ENCODE results near the gene IGSF9. TPM values are rescaled to one million over a fixed set of nuclear protein-coding genes. Genes with fewer than 3 reads are reported as not detected.

Gene IGSF9
- total and polyA plus RNA-seq, 2 of the 4 experiments (the other 2 are of a cell fraction) = 0.05 TPM; not detected in 1

DNA sequence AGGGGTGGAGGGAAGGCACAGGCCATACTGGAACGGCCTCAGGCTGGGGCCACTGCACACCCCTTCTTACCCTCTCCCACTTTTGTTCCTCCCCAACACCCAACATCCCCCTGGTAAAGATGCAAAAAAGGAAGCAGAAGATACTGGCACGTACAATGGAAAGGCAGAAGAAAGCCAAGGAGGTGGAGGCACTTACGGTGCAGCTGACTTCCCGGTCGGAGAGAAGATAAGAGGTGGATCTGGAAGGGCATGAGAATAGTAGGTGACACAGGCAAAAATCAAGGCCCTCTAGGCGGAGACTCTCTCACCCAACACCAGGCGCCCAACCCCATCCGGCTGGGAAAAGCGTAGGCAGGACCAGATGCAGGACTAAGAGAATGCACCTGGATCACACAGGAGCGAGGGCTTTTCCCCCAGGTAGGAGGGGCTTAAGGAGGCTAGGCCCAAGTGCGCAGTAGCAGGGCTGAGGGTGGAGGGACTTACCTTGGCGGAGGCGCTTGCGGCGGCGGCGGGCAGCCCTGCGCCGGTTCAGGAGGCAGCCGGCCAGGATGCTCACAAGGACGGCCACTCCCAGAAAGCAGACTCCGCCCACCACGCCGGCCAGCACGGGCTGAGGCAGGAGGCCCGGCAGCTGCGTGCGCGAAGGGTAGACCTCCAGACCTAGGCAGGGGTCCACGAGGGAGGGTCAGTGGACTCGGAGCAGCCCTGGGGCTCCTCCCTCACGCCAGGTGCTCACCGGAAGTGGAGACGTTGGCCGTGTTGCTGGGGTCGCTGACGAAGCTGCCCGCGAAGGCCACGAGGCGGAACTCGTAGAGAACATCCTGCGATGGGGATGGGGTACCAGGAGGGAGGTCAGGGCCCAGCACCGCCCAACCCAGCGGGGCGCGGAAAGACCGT is 16.0 kb downstream of the IGSF9 start (continued):
- TF ChIP-seq FOS (IDR thresholded peaks at IDR 0.05; ENCODE audit: low read depth, low read length) = no peak
- TF ChIP-seq POLR2A (IDR thresholded peaks at IDR 0.05; ENCODE audit: low read depth, low read length) = no peak
- TF ChIP-seq CEBPB (IDR thresholded peaks at IDR 0.05; ENCODE audit: low read depth, low read length) = no peak

DNA sequence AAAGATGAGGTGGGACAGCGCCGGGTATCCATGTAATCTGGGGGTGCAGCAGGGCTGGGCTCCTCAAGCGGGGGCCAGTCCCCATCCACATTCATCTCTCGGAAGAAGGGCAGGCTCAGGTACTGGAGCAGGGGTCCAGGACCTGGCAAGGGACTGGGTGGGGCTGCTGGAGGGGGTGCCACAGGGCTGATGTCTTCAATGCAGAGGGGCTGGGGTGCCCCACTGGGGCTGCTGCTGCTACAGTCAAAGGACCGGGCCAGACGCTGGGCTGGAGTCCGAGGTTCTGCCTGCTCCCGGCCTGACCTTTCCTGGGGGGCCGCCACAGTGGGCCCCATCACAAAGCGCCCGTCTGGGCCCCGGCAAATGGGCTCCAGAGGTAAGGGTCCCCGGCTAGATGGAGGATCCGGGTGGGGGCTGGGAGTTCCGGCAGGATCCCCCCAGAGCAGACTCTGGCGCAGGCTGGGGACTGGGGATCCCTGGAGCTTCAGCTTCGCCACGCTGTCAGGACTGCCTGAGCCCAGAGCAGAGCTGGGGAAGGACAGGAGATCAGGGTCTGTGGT is 16.8 kb downstream of the IGSF9 start:
- 97% methylated on average over 8 of the region's 18 CpGs; no CpG with 5 or more reads in 1 of the 2 experiments for WGBS, 2 experiments (ENCODE audit: extremely low coverage in 2 of 2, insufficient read length in 1 of 2)
- POLR2A ChIA-PET (ENCODE audit: unreplicated experiment) = no interaction called here
- Histone ChIP-seq H3K9ac (ENCODE audit: low read depth, low read length) (no peak overlapping the region), H3K14ac (replicated peaks; ENCODE audit: low read depth, low read length) (no peak overlapping the region), H3K4me3 (ENCODE audit: insufficient read depth, low read depth, low read length) (no peak overlapping the region), H4K5ac (ENCODE audit: low read depth, low read length) (no peak overlapping the region), H2AK9ac (replicated peaks; ENCODE audit: low read depth, low read length, poor library complexity) (no peak overlapping the region), H3K56ac (ENCODE audit: extremely low read depth, insufficient read depth, low read length) (no peak overlapping the region), H3K4ac (ENCODE audit: low read depth, low read length) (no peak overlapping the region), H3K4me2 (ENCODE audit: low read depth, low read length) (no peak overlapping the region), H3K79me1 (ENCODE audit: low read depth in 1 of 2, low read length in 2 of 2) (peaks cover 0 to 12% of the 10 kb centered on the region in 2 experiments; a peak in 1 of 4 replicates), H2BK5ac (ENCODE audit: low read depth, low read length, poor library complexity, severe bottlenecking) (no peak overlapping the region), H4K91ac (ENCODE audit: insufficient read depth, low read depth, low read length) (no peak overlapping the region), H4K20me1 (ENCODE audit: insufficient read depth, low read length) (peaks cover 4% of the 10 kb centered on the region), H2BK120ac (ENCODE audit: low read depth, low read length) (no peak overlapping the region), H3K18ac (ENCODE audit: low read depth, low read length) (no peak overlapping the region), H2AK5ac (ENCODE audit: low read depth, low read length) (no peak overlapping the region), H4K8ac (ENCODE audit: low read depth in 2 of 2, low read length in 2 of 2) (no peak overlapping the region), H3K9me3 (ENCODE audit: control insufficient read depth, insufficient read depth, low read length) (no peaks in the 10 kb centered on the region), H3K27ac (ENCODE audit: insufficient read depth, low read length) (no peak overlapping the region), H3K4me1 (ENCODE audit: control insufficient read depth, insufficient read depth, low read length) (peaks cover 4% of the 10 kb centered on the region), H3K9me1 (ENCODE audit: insufficient read depth, low read length) (0 out of 2 replicates have a peak, but pooled peaks cover 3% of the 10 kb centered on the region), H2AFZ (replicated peaks; ENCODE audit: low read length, poor library complexity) (no peak overlapping the region), H2BK15ac (ENCODE audit: low read depth, low read length) (no peak overlapping the region), H3K27me3 (ENCODE audit: control insufficient read depth, insufficient read depth, low read length) (peaks cover 2% of the 10 kb centered on the region; the same call in 1 of the 2 replicates), H3K23ac (ENCODE audit: low read depth, low read length) (no peak overlapping the region), H3K36me3 (ENCODE audit: control insufficient read depth, insufficient read depth, low read length) (no peaks in the 10 kb centered on the region), H2BK20ac (ENCODE audit: low read depth, low read length) (no peak overlapping the region)
- no peak for ATAC-seq (ENCODE audit: low read depth)
- no TSS peak for BruUV-seq (replicated peaks)
- in situ Hi-C loops (cut with MboI; ENCODE audit: low sequenced_read_pairs) = no loop called here
- TF ChIP-seq POLR2A (IDR thresholded peaks at IDR 0.05; ENCODE audit: low read depth, low read length) = no peak
- TF ChIP-seq RAD21 (IDR thresholded peaks at IDR 0.05; ENCODE audit: low read length) = no peak
- TF ChIP-seq, protein P1, sequence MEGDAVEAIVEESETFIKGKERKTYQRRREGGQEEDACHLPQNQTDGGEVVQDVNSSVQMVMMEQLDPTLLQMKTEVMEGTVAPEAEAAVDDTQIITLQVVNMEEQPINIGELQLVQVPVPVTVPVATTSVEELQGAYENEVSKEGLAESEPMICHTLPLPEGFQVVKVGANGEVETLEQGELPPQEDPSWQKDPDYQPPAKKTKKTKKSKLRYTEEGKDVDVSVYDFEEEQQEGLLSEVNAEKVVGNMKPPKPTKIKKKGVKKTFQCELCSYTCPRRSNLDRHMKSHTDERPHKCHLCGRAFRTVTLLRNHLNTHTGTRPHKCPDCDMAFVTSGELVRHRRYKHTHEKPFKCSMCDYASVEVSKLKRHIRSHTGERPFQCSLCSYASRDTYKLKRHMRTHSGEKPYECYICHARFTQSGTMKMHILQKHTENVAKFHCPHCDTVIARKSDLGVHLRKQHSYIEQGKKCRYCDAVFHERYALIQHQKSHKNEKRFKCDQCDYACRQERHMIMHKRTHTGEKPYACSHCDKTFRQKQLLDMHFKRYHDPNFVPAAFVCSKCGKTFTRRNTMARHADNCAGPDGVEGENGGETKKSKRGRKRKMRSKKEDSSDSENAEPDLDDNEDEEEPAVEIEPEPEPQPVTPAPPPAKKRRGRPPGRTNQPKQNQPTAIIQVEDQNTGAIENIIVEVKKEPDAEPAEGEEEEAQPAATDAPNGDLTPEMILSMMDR (conservative IDR thresholded peaks at IDR 0.05; ENCODE audit: low read depth, low read length) = no peak
- DNase-seq = no peak
- dilution Hi-C loops (cut with HindIII; ENCODE audit: low sequenced_read_pairs, unreplicated experiment) = no loop called here
- intact Hi-C loops (cut with micrococcal nuclease) = loop anchor here (10.0 kb wide), 1 partner anchor 286 kb away; no protein-coding TSS in a partner anchor
- CTCF ChIA-PET = no interaction called here

Data from IMR-90 (cell line).